Astrocyte of the spinal cord (primary cell): ENCODE data around the gene MRTFB.

Source experiments
- DNase-seq: peaks from one replicate; pipeline ENCODE4 v3.0.0; 2011; ENCODE audit warnings: low read depth, low spot score
- H3K4me3 ChIP-seq: 2 replicates; pipeline ENCODE4 v1.5.1; 2011; ENCODE audit warnings: low read depth, mild to moderate bottlenecking, low read length, moderate library complexity
- CTCF ChIP-seq: IDR thresholded peaks from 2 replicates; pipeline ENCODE4 v1.5.1; 2012; ENCODE audit warnings: low read depth, mild to moderate bottlenecking, low read length, inconsistent platforms
- in situ Hi-C: cut with HindIII; loops from 2 replicates; pipeline ENCODE4 v1.10.0; 2017; ENCODE audit warnings: low sequenced_read_pairs

Gene MRTFB

GRCh38 chr16:14187517-14188338 lies 116.6 kb downstream of the MRTFB start:
- in situ Hi-C loops: no loop called here
- TF ChIP-seq CTCF: no peak
- no peak for DNase-seq
- no peak overlapping the region for H3K4me3 ChIP-seq

- DNase-seq: no peak
- in situ Hi-C loops: no loop called here
- H3K4me3 ChIP-seq: no peak overlapping the region
- no peak for TF ChIP-seq CTCF
Measured at GRCh38 chr16:14193316-14193871, 122.3 kb downstream of the MRTFB start.

- in situ Hi-C loops: no loop called here
- H3K4me3 ChIP-seq: no peak overlapping the region
- no peak for TF ChIP-seq CTCF
Measured at GRCh38 chr16:14194721-14195120, 123.6 kb downstream of the MRTFB start.

GRCh38 chr16:14196011-14196410 lies 124.9 kb downstream of the MRTFB start:
- no peak for TF ChIP-seq CTCF
- H3K4me3 ChIP-seq: no peak overlapping the region
- DNase-seq: no peak
- in situ Hi-C loops: no loop called here

More at GRCh38 chr16:14194721-14195120, 123.6 kb downstream of the MRTFB start:
- no peak for DNase-seq

- in situ Hi-C loops: no loop called here
- no peak overlapping the region for H3K4me3 ChIP-seq
- no peak for TF ChIP-seq CTCF
- no peak for DNase-seq
Measured at GRCh38 chr16:14196539-14196938, 125.4 kb downstream of the MRTFB start.

- no peak overlapping the region for H3K4me3 ChIP-seq
- in situ Hi-C loops: no loop called here
- TF ChIP-seq CTCF: no peak
- no peak for DNase-seq
Measured at GRCh38 chr16:14198012-14198411, 126.9 kb downstream of the MRTFB start.
